Muscle of back (tissue), 13 donors: ENCODE measurements around the gene JAML. TPM values are rescaled to one million over a fixed set of nuclear protein-coding genes. Genes with fewer than 3 reads are reported as not detected.

Source experiments
- DNase-seq, 3 donors: peaks; one replicate each; pipeline versions ENCODE4 v3.0.0 to v3.0.0-alpha.2; 2013
- long read RNA-seq, 9 donors: transcript quantifications; one replicate each; lab custom pipeline, GENCODE V29; 2026
- polyA plus RNA-seq, 10 donors: library from polyadenylated mRNA; unstranded; fragments of 120-200 nt; gene quantifications; one replicate each; pipeline ENCODE4 v1.2.1, GENCODE V29; 2013; ENCODE audit not compliant: insufficient read length in 10 of 10

Gene JAML
- 1 to 10 TPM; 1.4 to 6.4 (median 3.0) TPM for polyA plus RNA-seq
- long read RNA-seq, donor 1, result 0 reads
- long read RNA-seq, donor 2, partial matches to known transcripts, result 0 of 1 reads
- long read RNA-seq, donor 2, other reads (novel, unspliced or antisense), result 0 of 1 reads
- long read RNA-seq, donor 3, result 0 reads
- long read RNA-seq, donor 4, result 0 reads
- long read RNA-seq, donor 5, partial matches to known transcripts, result 0 of 1 reads
- long read RNA-seq, donor 5, other reads (novel, unspliced or antisense), result 0 of 1 reads
- long read RNA-seq, donor 6, partial matches to known transcripts, result 0 of 2 reads
- long read RNA-seq, donor 6, other reads (novel, unspliced or antisense), result 0 of 2 reads
- long read RNA-seq, donor 7, partial matches to known transcripts, result 0 of 2 reads
- long read RNA-seq, donor 7, other reads (novel, unspliced or antisense), result 0 of 2 reads
- long read RNA-seq, donor 8, partial matches to known transcripts, result 0 of 1 reads
- long read RNA-seq, donor 8, other reads (novel, unspliced or antisense), result 0 of 1 reads
- long read RNA-seq, donor 9, result 0 reads

- peak in 1 of 3 donors; percentile 17 for DNase-seq
These were observed at the start of gene JAML for GRCh38 chr11:118224511-118225188. Gene JAML, minus strand, starts transcription at chr11:118225011. Its CDS starts 10,145 bp downstream, at chr11:118214866.

DNA sequence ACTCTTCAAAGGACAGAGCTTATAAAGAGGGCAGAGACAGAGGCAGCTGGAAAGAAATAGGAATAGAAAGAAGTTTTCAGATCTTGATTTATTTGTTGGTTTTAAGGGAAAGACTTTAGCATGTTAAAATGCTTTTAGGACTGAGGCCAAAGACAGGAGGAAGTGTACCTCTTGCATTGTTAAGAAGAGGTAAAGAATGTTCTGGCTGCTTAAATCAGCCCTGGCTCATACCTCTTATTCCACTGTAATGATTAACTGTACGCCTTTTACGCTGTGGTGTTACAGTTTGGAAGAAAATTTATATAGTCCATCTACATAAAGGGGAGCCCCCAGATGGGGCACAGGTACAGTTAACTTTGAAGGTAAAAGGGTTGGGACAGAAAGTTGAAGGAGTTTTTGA, 49.4 kb upstream of the JAML start:
- no peak for DNase-seq

GRCh38 chr11:118272001-118272400, 47.2 kb upstream of the JAML start:
- no peak for DNase-seq

GRCh38 chr11:118267486-118267885, 42.7 kb upstream of the JAML start:
- no peak for DNase-seq

DNA sequence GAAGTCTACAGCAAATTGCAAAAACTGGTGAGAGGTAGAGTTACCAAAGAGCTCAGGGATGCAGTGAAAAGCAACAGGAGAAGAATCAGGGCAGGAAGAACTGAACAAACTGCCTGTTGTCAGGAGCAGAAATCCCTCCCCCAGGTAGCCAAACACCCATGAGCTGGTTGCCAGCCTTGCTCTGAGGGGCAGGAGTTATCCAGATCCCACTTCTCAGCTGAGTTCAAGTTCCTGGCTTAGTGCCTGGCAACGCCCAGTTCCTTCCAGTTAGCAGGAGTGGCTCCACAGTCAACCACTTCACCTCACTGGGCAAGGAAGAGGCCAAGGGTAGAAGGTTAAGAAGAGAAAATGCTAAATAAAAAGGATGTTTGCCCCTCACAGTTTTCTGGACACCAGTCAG, 41.1 kb upstream of the JAML start:
- DNase-seq, result no peak

DNA sequence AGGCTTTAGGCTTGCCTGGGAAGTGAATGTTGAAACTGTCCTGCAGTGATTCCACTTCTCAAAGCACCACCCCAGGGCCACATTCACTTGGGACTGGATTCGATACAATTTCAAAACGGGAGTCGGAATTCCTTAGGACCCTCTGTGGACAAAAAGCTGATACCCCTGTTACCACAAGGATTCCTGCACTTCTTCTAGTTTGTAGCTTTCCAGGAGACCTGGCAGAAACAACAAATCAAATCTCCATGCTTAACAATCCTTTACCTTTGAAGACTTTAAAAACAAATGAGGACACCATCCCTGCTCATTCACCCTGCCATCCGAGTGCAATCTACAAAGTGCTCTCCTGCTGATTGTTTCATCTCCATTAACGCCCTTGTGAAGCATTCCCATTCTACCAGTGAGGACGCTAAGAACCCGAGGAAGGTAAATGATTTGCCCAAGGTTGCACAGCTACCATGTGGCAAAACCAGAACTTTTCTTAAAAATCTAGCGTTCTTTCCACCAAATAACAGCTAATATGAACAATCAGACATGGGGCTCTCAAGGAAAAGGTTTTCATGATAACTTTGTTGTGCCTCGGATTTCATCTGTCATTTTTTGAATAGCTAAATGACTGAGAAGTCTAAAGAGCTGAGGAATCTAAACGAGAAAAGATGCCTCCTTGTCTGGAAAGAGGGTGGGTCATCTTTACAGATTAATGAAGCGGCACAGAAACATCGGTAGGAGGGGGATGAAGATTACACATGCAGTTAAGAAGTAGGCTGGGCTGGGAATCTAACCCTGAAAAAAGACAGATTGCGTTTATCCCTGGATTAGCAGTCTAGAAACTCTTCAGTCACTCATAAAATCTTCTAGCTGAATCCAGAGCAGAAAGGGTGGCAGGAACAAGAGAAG, 40.0 kb upstream of the JAML start:
- DNase-seq, result no peak

DNA sequence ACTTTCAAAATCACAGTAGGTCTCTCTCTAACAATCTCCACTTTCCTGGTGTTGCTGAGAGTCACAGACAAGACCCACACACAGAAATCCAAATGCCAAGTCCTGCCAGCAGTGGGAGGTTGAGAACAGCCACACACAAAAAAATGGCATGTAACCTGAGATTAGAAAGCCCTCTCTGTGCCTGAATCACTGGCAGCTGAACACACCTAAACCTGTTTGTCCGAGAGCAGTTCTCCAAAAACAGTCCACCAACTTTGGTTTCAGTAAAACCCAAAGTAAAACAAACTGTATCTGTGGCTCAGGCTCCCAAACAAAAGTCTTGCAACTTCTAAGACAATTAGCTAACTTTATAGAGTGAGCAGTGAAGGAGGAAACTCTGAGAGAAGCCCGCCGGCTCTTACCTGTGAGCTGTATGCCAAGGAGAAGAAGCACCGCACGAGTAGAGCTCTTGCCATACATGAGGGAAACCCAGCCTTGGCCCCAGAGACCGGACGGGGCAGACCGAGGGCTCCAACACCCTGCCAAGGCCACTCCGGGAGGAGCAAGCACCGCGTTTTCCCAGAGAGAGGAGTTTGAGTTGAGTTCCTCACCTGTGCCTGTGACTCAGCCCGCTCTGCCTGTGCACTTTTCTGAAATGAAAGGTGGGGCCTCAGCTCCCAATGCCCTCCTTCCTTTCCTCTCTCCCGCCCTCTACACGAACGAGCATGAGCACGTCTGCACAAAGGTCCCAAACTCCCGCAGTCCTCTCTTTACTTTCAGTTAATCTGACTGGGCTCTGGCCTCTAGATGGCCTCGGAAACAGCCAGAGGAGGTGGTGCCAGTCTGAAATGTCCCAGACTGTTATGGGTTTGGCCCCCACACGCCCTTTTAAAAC, 39.1 kb upstream of the JAML start, which contains the start of gene MPZL2:
Gene MPZL2, minus strand, starts transcription at position 603 of the 874 bp plus-strand sequence. Its CDS starts 144 bp downstream, at position 459.
- DNase-seq, result no peak

DNA sequence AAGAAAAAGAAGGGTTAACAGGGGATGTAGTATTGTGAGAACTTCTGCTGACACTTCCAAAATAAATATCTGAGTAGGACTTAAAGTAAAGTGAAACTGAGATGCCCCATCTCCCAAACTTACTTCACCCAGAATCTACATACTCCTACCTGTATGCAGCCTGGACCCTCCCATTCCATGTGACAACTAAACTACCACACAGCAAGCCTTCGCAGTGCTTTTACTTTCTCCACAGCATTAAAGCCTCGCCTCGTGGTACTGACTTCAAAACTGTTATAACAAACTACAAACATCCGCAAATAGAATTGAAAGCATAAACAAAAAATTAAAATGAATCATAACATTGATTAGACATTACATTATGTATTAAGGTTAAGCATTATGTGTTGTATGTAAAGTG, 38.3 kb upstream of the JAML start:
- DNase-seq, result no peak

GRCh38 chr11:118260353-118260752, 35.5 kb upstream of the JAML start:
- no peak for DNase-seq

- no peak for DNase-seq
These were observed 34.3 kb upstream of the JAML start for GRCh38 chr11:118259138-118259537.

GRCh38 chr11:118258410-118258809, 33.6 kb upstream of the JAML start:
- no peak for DNase-seq

DNA sequence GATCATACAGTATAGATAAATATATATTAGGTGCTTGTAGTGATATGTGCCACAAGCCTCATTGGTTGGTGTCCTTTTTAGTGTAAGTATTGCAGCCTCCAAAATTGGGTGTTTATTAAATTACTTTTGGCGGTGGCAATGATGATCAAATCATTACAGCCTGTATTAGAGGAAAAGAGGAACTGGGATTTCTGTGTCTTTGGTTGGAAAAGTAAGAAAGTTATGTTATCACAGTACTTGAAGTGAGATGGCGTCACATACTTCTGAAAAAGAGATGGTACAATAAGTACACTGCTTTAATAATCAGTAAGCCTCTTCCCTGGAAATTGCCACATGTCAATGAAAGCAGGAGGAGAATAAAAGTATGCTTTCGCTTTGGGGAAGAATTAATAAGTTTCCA, 27.9 kb upstream of the JAML start:
- no peak for DNase-seq

- DNase-seq, result peak; percentile 70 to 93 (median 85)
These were observed 27.2 kb upstream of the JAML start, which contains the start of gene MPZL3 for GRCh38 chr11:118251858-118252652. Gene MPZL3, minus strand, starts transcription at chr11:118252365. Its CDS starts 71 bp downstream, at chr11:118252294.

DNA sequence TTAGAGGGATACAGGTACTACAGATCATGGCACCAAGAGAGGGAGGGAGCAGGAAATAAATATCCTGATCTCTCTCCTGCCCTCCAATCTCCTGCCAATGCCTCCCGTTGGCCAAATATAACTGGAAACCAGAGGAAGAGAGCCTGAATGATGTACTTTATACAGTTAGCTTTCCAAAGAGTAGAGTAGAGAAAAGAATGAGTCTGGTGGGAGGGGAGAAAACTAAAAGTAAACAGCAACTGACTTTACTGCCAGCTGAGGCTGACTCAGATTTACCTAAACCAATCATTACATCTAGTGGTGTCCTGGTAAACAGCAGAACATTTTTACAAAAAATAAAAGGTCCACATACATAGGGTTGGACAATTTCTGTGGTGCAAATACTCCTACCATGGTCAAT, 22.2 kb upstream of the JAML start:
- no peak for DNase-seq

DNA sequence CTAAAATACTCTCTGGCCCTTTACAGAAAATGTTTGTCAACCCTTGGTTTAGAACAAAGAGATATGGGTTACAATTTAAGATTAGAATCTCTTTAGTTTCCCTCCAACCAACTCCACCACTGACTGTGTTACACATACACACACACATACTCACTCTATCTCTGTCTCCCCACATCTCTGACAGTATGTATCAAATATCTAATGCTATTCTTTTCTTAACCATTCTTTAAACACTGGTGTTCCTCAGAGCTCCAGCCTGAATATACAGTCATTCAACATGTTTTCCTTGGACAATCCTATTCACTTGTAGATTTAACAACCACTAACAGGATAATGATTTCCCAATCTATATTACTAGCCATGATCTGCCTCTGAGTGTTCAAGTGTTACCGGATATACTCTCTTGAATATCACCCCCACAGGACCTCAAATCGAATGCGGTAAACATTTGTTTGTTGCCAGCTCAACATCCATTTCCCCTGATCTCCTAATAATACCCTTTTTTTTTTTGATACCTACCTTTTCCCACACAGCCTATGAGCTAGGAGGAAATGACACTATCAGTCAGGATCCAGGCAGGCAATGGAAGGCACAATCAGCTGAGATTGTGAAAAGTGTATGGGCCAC, 21.2 kb upstream of the JAML start:
- no peak for DNase-seq

GRCh38 chr11:118243993-118244762, 19.4 kb upstream of the JAML start:
- DNase-seq, result no peak

- no peak for DNase-seq
These were observed 18.4 kb upstream of the JAML start for GRCh38 chr11:118243161-118243560.

- no peak for DNase-seq
These were observed 16.9 kb upstream of the JAML start for GRCh38 chr11:118241764-118242098.
